ENCODE data around the gene HMSD. TPM values are rescaled to one million over a fixed set of nuclear protein-coding genes. Genes with fewer than 3 reads are reported as not detected.

HMSD gene
- 1 to 10 TPM; 1.1 to 1.2 TPM for total RNA-seq

GRCh38 chr18:63949068-63949737 is at the start of gene HMSD:
HMSD (plus strand) TSS chr18:63949301; CDS start chr18:63953456, 4,155 bp downstream.

GRCh38 chr18:63907664-63908063 is 41.4 kb upstream of the HMSD start, which contains the start of gene SERPINB10:
SERPINB10 (plus strand) TSS chr18:63907958; CDS start chr18:63915511, 7,553 bp downstream.

GRCh38 chr18:63969942-63970808 is 21.1 kb downstream of the HMSD start, which contains the start of gene SERPINB8:
SERPINB8 (plus strand) TSS chr18:63970081; CDS start chr18:63978309, 8,228 bp downstream.

Other genes with a start within 250 kb of the HMSD start
- gene SERPINB11, start 246.3 kb upstream of the HMSD start, total RNA-seq: not detected
- not detected for gene SERPINB7, start 173.9 kb upstream of the HMSD start, total RNA-seq
- not detected for gene SERPINB2, start 61.6 kb upstream of the HMSD start, total RNA-seq
- not detected for gene SERPINB10, start 41.3 kb upstream of the HMSD start, total RNA-seq
- gene SERPINB8, start 20.8 kb downstream of the HMSD start, total RNA-seq: 1 to 10 TPM; 8.2 TPM
- not detected for gene LINC00305, start 199.8 kb downstream of the HMSD start, total RNA-seq

All from activated naive CD4-positive, alpha-beta T cell treated with anti-CD3 and anti-CD28 coated beads, Interleukin-2, amount 10 ng/mL, durations not matched to agents 5 hours and 36 hours (primary cell).